Fibroblast of lung (primary cell): ENCODE data around the gene GJD4. TPM values are rescaled to one million over a fixed set of nuclear protein-coding genes. Genes with fewer than 3 reads are reported as not detected.

Experiments
- DNase-seq, 2 donors: peaks; one replicate each; pipeline versions ENCODE4 v3.0.0 to v3.0.0-alpha.2; 2010; ENCODE audit warnings: low read depth in 2 of 2
- H2AFZ ChIP-seq: 2 replicates; pipeline ENCODE4 v1.5.1; 2012; ENCODE audit warnings: low read length, control low read depth, inconsistent platforms
- H3K27ac ChIP-seq: 2 replicates; pipeline ENCODE4 v1.5.1; 2011; ENCODE audit warnings: low read length, control low read depth; ENCODE audit not compliant: insufficient read depth
- H3K27me3 ChIP-seq: 2 replicates; pipeline ENCODE4 v1.5.1; 2011; ENCODE audit warnings: mild to moderate bottlenecking, low read length; ENCODE audit not compliant: control insufficient read depth, insufficient read depth
- H3K36me3 ChIP-seq: 2 replicates; pipeline ENCODE4 v1.5.1; 2011; ENCODE audit warnings: low read length; ENCODE audit not compliant: control insufficient read depth, insufficient read depth
- H3K4me1 ChIP-seq: 2 replicates; pipeline ENCODE4 v1.5.1; 2011; ENCODE audit warnings: low read length; ENCODE audit not compliant: control insufficient read depth, insufficient read depth; ENCODE audit errors: extremely low read depth
- H3K4me2 ChIP-seq: 2 replicates; pipeline ENCODE4 v1.5.1; 2011; ENCODE audit warnings: low read length, control low read depth; ENCODE audit not compliant: insufficient read depth; ENCODE audit errors: extremely low read depth
- H3K4me3 ChIP-seq, 4 experiments: fragments of 200-600 bp in 1 of 4; sonication (generic) in 1 of 4; replicated peaks in 1 of 4; 2 replicates each; pipeline ENCODE4 v1.5.1; 2011 to 2016; ENCODE audit warnings: low read length in 4 of 4, low read depth in 3 of 4, mild to moderate bottlenecking in 3 of 4, control low read depth in 2 of 4, inconsistent platforms in 1 of 4, mixed read lengths in 1 of 4; ENCODE audit not compliant: insufficient read depth in 1 of 4; ENCODE audit errors: control extremely low read depth in 1 of 4
- H3K79me2 ChIP-seq: 2 replicates; pipeline ENCODE4 v1.5.1; 2012; ENCODE audit warnings: mild to moderate bottlenecking, low read length, inconsistent platforms; ENCODE audit not compliant: control insufficient read depth, insufficient read depth
- H3K9ac ChIP-seq: 2 replicates; pipeline ENCODE4 v1.5.1; 2011; ENCODE audit warnings: mild to moderate bottlenecking, low read length, control low read depth; ENCODE audit not compliant: insufficient read depth
- H3K9me3 ChIP-seq: 2 replicates; pipeline ENCODE4 v1.5.1; 2012; ENCODE audit warnings: low read depth, low read length; ENCODE audit not compliant: control insufficient read depth, insufficient read depth
- H4K20me1 ChIP-seq: 2 replicates; pipeline ENCODE4 v1.5.1; 2011; ENCODE audit warnings: low read length; ENCODE audit not compliant: control insufficient read depth, insufficient read depth; ENCODE audit errors: extremely low read depth
- EZH2 ChIP-seq: IDR thresholded peaks from 2 replicates; pipeline ENCODE4 v1.5.1; 2012; ENCODE audit warnings: low read length, control low read depth, mild to moderate bottlenecking; ENCODE audit errors: missing control alignments
- polyA plus RNA-seq, 2 donors: library from polyadenylated mRNA; depleted of rRNA in 1 of 2; stranded (reverse) in 1 of 2; unstranded in 1 of 2; fragments of >200 nt; gene quantifications; 2 replicates each; pipeline ENCODE4 v1.2.1, GENCODE V29; 2011 to 2012; ENCODE audit warnings: missing spikeins in 1 of 2
- total RNA-seq: library from RNA; depleted of rRNA; stranded (reverse); fragments of >200 nt; gene quantifications from 2 replicates; pipeline ENCODE4 v1.2.1, GENCODE V29; 2014
- TF ChIP-seq, protein P1 (sequence below), 2 donors: IDR thresholded peaks in 1 of 2; conservative IDR thresholded peaks in 1 of 2; 1 replicate in 1 of 2; 2 replicates in 1 of 2; pipeline ENCODE4 v1.5.1; 2011 to 2012; ENCODE audit warnings: low read length in 2 of 2, control low read depth in 1 of 2, inconsistent platforms in 1 of 2, low read depth in 1 of 2, mild to moderate bottlenecking in 1 of 2

The GJD4 gene
- total and polyA plus RNA-seq, 2 donors (not counting 1 experiment from before 2014, with no cell fraction given) = 0.17 TPM; not detected in 1

- TF ChIP-seq, protein P1, sequence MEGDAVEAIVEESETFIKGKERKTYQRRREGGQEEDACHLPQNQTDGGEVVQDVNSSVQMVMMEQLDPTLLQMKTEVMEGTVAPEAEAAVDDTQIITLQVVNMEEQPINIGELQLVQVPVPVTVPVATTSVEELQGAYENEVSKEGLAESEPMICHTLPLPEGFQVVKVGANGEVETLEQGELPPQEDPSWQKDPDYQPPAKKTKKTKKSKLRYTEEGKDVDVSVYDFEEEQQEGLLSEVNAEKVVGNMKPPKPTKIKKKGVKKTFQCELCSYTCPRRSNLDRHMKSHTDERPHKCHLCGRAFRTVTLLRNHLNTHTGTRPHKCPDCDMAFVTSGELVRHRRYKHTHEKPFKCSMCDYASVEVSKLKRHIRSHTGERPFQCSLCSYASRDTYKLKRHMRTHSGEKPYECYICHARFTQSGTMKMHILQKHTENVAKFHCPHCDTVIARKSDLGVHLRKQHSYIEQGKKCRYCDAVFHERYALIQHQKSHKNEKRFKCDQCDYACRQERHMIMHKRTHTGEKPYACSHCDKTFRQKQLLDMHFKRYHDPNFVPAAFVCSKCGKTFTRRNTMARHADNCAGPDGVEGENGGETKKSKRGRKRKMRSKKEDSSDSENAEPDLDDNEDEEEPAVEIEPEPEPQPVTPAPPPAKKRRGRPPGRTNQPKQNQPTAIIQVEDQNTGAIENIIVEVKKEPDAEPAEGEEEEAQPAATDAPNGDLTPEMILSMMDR (conservative IDR thresholded peaks at IDR 0.05 in 1 of 2, IDR thresholded peaks at IDR 0.05 in 1 of 2; ENCODE audit: low read depth in 1 of 2, low read length in 2 of 2) = peak; percentile 100
- no peak for TF ChIP-seq EZH2
- Histone ChIP-seq H3K4me2 (no peak overlapping the region), H3K4me3 (no peak overlapping the region), H3K9ac (no peak overlapping the region), H3K4me1 (peaks cover 5% of the 10 kb centered on the region), H3K27me3 (no peaks in the 10 kb centered on the region), H4K20me1 (no peaks in the 10 kb centered on the region), H3K27ac (no peak overlapping the region), H2AFZ (no peak overlapping the region), H3K79me2 (no peaks in the 10 kb centered on the region), H3K9me3 (no peaks in the 10 kb centered on the region), H3K36me3 (no peaks in the 10 kb centered on the region)
- DNase-seq = peak; percentile 60 to 78
Measured at GRCh38 chr10:35563261-35563891, 41.8 kb upstream of the GJD4 start.

GRCh38 chr10:35564341-35564968 is 40.7 kb upstream of the GJD4 start:
- peak; percentile 38 to 63 for DNase-seq
- Histone ChIP-seq H2AFZ (no peak overlapping the region), H4K20me1 (no peaks in the 10 kb centered on the region), H3K79me2 (no peaks in the 10 kb centered on the region), H3K4me1 (peaks cover 5% of the 10 kb centered on the region), H3K36me3 (peaks cover 2% of the 10 kb centered on the region), H3K4me3 (no peak overlapping the region), H3K4me2 (no peak overlapping the region), H3K27me3 (no peaks in the 10 kb centered on the region), H3K27ac (no peak overlapping the region), H3K9me3 (no peaks in the 10 kb centered on the region), H3K9ac (no peak overlapping the region)
- no peak for TF ChIP-seq EZH2
- TF ChIP-seq, protein P1 (conservative IDR thresholded peaks at IDR 0.05 in 1 of 2, IDR thresholded peaks at IDR 0.05 in 1 of 2; ENCODE audit: low read depth in 1 of 2, low read length in 2 of 2) = no peak

DNA sequence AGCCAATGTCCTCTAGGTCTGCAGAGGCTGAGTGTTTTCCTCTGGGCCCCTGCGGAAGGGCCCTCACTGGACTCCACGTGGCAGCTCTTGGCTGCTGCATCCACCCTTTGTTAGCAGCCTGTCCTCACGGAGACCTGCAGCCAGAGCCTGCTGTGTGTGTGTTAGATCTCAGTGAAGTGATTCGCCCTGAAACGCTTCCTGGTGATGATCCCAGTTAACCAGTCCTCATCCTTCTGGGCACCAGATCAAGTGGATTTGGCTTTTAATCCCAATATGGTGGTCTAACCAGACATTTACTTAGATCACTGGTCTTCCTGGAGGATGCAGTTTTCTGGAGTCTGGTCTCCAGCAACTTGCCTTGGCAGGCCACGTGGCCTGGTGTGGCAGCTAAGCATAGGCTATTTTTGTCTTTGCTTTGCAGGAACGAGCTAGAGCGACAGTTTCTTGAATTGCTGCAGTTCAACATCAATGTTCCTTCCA is 39.5 kb upstream of the GJD4 start:
- Histone ChIP-seq H3K4me3 (no peak overlapping the region), H4K20me1 (no peaks in the 10 kb centered on the region), H3K27me3 (no peaks in the 10 kb centered on the region), H3K4me2 (no peak overlapping the region), H3K4me1 (peaks cover 5% of the 10 kb centered on the region), H3K9me3 (no peaks in the 10 kb centered on the region), H2AFZ (no peak overlapping the region), H3K9ac (no peak overlapping the region), H3K36me3 (peaks cover 2% of the 10 kb centered on the region), H3K79me2 (no peaks in the 10 kb centered on the region), H3K27ac (no peak overlapping the region)
- peak in 1 of 2 donors; percentile 71 for DNase-seq
- TF ChIP-seq, protein P1 (conservative IDR thresholded peaks at IDR 0.05 in 1 of 2, IDR thresholded peaks at IDR 0.05 in 1 of 2; ENCODE audit: low read depth in 1 of 2, low read length in 2 of 2) = no peak
- TF ChIP-seq EZH2 = no peak
